Activated CD4-positive, alpha-beta memory T cell treated with anti-CD3 and anti-CD28 coated beads for 36 hours (primary cell): ENCODE results near the gene SERBP1. TPM values are rescaled to one million over a fixed set of nuclear protein-coding genes. Genes with fewer than 3 reads are reported as not detected.
"Not testable (repeated sequence)": the region's sequence is repeated elsewhere in the genome, so short reads cannot be mapped to it uniquely, and the experiment has no call there.

ENCODE experiments used
- CTCF ChIA-PET: fragments of 350-600 bp; sonication (Branson Sonifier 250); formaldehyde crosslinking; loops from one replicate; lab custom pipeline; 2021; ENCODE audit warnings: antibody characterized with exemption, inconsistent platforms; lab: Charles Lee
- POLR2A ChIA-PET: fragments of 350-600 bp; sonication (Branson Sonifier 250); formaldehyde crosslinking; loops from one replicate; lab custom pipeline; 2021; ENCODE audit warnings: antibody characterized with exemption; lab: Charles Lee
- DNase-seq: peaks from one replicate; pipeline ENCODE4 v3.0.0-alpha.2; 2020
- H3K27ac Mint-ChIP-seq: one replicate; pipeline ENCODE4 v1.8.0; 2021; ENCODE audit warnings: mixed read lengths
- H3K27me3 Mint-ChIP-seq: one replicate; pipeline ENCODE4 v1.8.0; 2021; ENCODE audit warnings: mixed read lengths
- H3K36me3 Mint-ChIP-seq: one replicate; pipeline ENCODE4 v1.8.0; 2021; ENCODE audit warnings: mixed read lengths
- H3K4me1 Mint-ChIP-seq: one replicate; pipeline ENCODE4 v1.8.0; 2021; ENCODE audit warnings: low read depth, mixed read lengths
- H3K4me3 Mint-ChIP-seq: one replicate; pipeline ENCODE4 v1.8.0; 2021; ENCODE audit warnings: mild to moderate bottlenecking, mixed read lengths
- H3K9me3 Mint-ChIP-seq: one replicate; pipeline ENCODE4 v1.8.0; 2021; ENCODE audit warnings: mixed read lengths
- intact Hi-C: fragments of 100-400 bp; cut with micrococcal nuclease; formaldehyde crosslinking; loops from one replicate; pipeline ENCODE4 v1.15.1; 2023
- total RNA-seq, 2 experiments: library from RNA; stranded (reverse); gene quantifications; one replicate each; pipeline ENCODE4 v1.2.3, GENCODE V29; 2021

The SERBP1 gene
- total RNA-seq, 2 experiments from 2014 or later: 388 to 398 TPM

GRCh38 chr1:67460676-67461500 lies 30.7 kb upstream of the SERBP1 start:
- Mint-ChIP-seq H3K27me3 (no peaks in the 10 kb centered on the region), H3K36me3 (no peaks in the 10 kb centered on the region), H3K4me3 (no peak overlapping the region), H3K9me3 (no peaks in the 10 kb centered on the region), H3K27ac (no peak overlapping the region), H3K4me1 (no peaks in the 10 kb centered on the region)
- ChIA-PET POLR2A (no interaction called here), CTCF (no interaction called here)
- DNase-seq: no peak
- intact Hi-C loops: no loop called here

- H3K27me3 Mint-ChIP-seq: no peaks in the 10 kb centered on the region
- H3K4me1 Mint-ChIP-seq: no peaks in the 10 kb centered on the region
- no peak overlapping the region for H3K27ac Mint-ChIP-seq
- DNase-seq: no peak
- ChIA-PET POLR2A (no interaction called here), CTCF (no interaction called here)
- intact Hi-C loops: no loop called here
- no peaks in the 10 kb centered on the region for H3K36me3 Mint-ChIP-seq
- no peak overlapping the region for H3K4me3 Mint-ChIP-seq
- no peaks in the 10 kb centered on the region for H3K9me3 Mint-ChIP-seq
These were observed 28.9 kb upstream of the SERBP1 start for GRCh38 chr1:67459068-67459467.

GRCh38 chr1:67458663-67459062 lies 28.5 kb upstream of the SERBP1 start:
- POLR2A ChIA-PET: no interaction called here
- H3K36me3 Mint-ChIP-seq: no peaks in the 10 kb centered on the region
- no peak overlapping the region for H3K27ac Mint-ChIP-seq
- H3K9me3 Mint-ChIP-seq: no peaks in the 10 kb centered on the region
- H3K27me3 Mint-ChIP-seq: no peaks in the 10 kb centered on the region
- no peak overlapping the region for H3K4me3 Mint-ChIP-seq
- H3K4me1 Mint-ChIP-seq: no peaks in the 10 kb centered on the region
- CTCF ChIA-PET: no interaction called here
- intact Hi-C loops: no loop called here
- no peak for DNase-seq

DNA sequence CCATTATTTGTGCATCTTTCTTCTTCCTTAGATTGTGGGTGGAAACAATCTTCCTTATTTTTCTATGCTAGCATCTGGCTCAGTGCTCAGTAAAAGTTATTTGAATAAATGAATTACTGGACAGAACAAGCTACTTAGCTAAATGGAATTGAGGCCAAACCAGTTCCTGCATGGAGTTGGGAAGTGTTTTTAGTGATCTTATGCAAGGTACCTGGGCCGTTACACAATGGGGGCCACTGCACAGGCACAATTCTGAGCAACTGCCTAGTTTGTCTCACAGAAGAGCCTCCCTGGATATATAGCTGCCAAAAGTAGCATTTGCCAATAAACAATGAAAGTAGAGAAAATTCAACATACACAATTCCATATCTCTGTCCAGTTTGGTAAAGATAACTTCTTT lies 27.0 kb upstream of the SERBP1 start:
- Mint-ChIP-seq H3K4me3 (no peak overlapping the region), H3K36me3 (no peaks in the 10 kb centered on the region), H3K4me1 (no peaks in the 10 kb centered on the region), H3K9me3 (no peaks in the 10 kb centered on the region), H3K27me3 (no peaks in the 10 kb centered on the region), H3K27ac (no peak overlapping the region)
- ChIA-PET CTCF (no interaction called here), POLR2A (no interaction called here)
- intact Hi-C loops: no loop called here
- no peak for DNase-seq

DNA sequence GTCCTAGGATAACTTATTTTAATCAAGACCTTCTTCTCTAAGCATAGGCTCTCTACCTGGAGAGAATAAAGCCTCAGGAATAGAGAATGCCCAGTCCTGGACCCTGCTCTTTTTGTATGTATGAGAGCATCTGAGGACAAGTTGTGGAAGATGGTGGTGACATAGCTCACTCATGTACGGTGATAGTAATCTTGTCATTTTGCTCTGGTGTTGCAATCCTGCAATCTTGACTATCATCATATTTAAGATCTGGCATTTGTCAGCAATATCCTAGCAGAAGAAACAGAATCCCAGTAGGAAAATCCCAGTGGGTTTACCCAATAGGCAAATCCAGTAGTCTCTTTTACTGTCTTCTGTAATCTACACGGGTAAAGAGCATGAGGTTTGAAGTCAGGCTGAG lies 21.6 kb upstream of the SERBP1 start:
- H3K27ac Mint-ChIP-seq: no peak overlapping the region
- no peak overlapping the region for H3K4me3 Mint-ChIP-seq
- ChIA-PET POLR2A (no interaction called here), CTCF (no interaction called here)
- DNase-seq: no peak
- H3K4me1 Mint-ChIP-seq: no peaks in the 10 kb centered on the region
- intact Hi-C loops: no loop called here
- no peaks in the 10 kb centered on the region for H3K9me3 Mint-ChIP-seq
- no peaks in the 10 kb centered on the region for H3K27me3 Mint-ChIP-seq
- H3K36me3 Mint-ChIP-seq: no peaks in the 10 kb centered on the region

- intact Hi-C loops: no loop called here
- CTCF ChIA-PET: no interaction called here
These were observed 21.2 kb upstream of the SERBP1 start for GRCh38 chr1:67451356-67451755.

DNA sequence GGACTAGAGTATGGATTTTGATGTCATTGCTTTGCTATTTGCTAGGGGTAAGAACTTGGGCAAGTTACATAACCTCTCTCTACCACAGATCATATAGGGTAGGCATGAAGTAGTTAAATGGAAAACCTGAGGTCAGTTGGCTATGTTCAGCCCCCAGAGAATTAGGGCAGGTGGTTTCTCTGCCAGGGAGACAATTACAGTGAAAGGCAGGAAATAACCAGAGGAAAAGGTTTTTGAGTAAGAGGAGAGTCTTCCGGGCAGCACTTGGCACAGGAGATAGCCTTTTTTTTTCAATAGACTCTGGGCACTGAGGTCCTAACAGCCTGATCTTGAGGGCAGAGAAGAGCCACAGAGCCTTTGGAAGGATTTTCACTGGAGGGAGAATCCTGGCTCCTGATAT lies 16.7 kb upstream of the SERBP1 start:
- CTCF ChIA-PET: interaction anchor here (0.7 kb wide), 1 partner anchor 184 kb away, joined by 3 read pairs; no protein-coding TSS in a partner anchor
- Mint-ChIP-seq H3K27ac (no peak overlapping the region), H3K9me3 (no peaks in the 10 kb centered on the region), H3K4me3 (no peak overlapping the region), H3K36me3 (no peaks in the 10 kb centered on the region), H3K4me1 (peaks cover 2% of the 10 kb centered on the region), H3K27me3 (peaks cover 2% of the 10 kb centered on the region)
- POLR2A ChIA-PET: no interaction called here
- DNase-seq: no peak
- intact Hi-C loops: no loop called here

More at GRCh38 chr1:67451356-67451755, 21.2 kb upstream of the SERBP1 start:
- Mint-ChIP-seq H3K9me3 (no peaks in the 10 kb centered on the region), H3K4me3 (no peak overlapping the region), H3K36me3 (no peaks in the 10 kb centered on the region), H3K4me1 (no peaks in the 10 kb centered on the region), H3K27ac (no peak overlapping the region), H3K27me3 (no peaks in the 10 kb centered on the region)
- POLR2A ChIA-PET: no interaction called here
- no peak for DNase-seq

DNA sequence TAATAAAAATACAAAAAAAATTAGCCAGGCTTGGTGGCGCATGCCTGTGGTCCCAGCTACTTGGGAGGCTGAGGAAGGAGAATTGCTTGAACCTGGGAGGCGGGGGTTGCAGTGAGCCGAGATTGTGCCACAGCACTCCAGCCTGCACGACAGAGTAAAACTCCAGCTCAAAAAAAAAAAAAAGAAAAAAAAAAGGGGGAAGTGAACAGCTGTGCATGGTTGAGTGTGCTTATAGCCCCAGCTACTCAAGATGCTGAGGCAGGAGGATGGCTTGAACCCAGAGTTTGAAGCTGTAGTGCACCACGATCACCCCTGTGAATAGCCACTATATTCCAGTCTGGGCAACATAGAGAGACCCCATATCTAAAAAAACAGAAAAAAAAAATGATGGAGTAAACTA lies 15.8 kb upstream of the SERBP1 start:
- H3K36me3 Mint-ChIP-seq, POLR2A ChIA-PET: not testable (repeated sequence)

DNA sequence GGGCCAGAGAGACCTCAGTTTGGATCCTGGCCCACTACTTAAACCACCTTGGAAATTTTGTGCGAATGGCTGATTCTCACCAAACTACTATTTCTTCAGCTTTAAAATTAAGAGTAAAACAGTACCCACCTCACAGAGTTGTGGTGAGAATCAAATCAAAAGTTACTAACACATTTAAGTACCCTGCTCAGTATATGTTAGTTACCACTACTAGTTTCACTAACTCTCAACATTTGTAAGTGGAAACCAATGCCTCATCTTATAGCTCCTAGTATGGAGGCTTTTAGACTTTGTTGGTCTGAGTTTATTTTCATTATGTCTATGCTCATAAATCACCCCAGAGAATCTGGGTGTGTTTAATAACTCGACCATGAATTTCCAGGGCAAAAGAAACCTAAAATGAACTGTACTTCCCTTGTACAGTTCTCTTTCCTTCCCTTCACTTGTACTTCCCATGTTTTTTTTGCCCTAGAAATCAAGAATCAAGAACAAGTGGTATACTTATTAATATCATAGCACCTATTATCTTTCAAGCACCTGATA lies 11.6 kb upstream of the SERBP1 start:
- H3K27me3 Mint-ChIP-seq: peaks cover 2% of the 10 kb centered on the region
- POLR2A ChIA-PET: interaction anchor here (1.2 kb wide), 2 partner anchors 11 to 109 kb away, joined by 4 to 6 read pairs; no protein-coding TSS in a partner anchor
- H3K36me3 Mint-ChIP-seq: no peaks in the 10 kb centered on the region
- H3K4me3 Mint-ChIP-seq: no peak overlapping the region
- CTCF ChIA-PET: no interaction called here
- H3K9me3 Mint-ChIP-seq: no peaks in the 10 kb centered on the region
- no peak overlapping the region for H3K27ac Mint-ChIP-seq
- intact Hi-C loops: loop anchor here (1.0 kb wide), 1 partner anchor 11 kb away; no protein-coding TSS in a partner anchor
- DNase-seq: no peak
- H3K4me1 Mint-ChIP-seq: peaks cover 12% of the 10 kb centered on the region

More for the DNA sequence above, 15.8 kb upstream of the SERBP1 start:
- intact Hi-C loops, H3K27ac Mint-ChIP-seq, DNase-seq, H3K4me3 Mint-ChIP-seq, H3K9me3 Mint-ChIP-seq, H3K4me1 Mint-ChIP-seq, H3K27me3 Mint-ChIP-seq: not testable (repeated sequence)
- CTCF ChIA-PET: interaction anchor here (0.7 kb wide), 2 partner anchors 183 to 688 kb away, joined by 3 to 4 read pairs; no protein-coding TSS in a partner anchor

DNA sequence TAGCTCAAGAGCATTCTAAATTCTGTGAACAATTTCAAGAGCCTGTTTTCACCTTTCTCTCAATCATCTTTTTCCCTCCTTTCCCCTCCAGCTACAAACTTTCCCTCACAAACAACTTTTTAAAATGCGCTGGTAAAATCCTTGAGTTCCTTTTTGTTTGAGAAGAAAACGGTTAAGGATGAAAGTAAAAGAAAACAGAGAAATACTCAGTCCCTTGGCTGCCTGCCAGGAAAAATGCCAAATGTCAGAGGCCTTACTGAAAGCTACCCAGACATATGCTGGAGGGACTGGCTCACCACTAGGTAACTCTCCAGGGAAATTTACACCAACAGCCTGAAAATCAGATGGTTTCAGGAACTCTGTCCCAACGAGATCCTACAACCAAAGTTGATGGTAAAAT lies 11.0 kb upstream of the SERBP1 start:
- Mint-ChIP-seq H3K4me3 (no peak overlapping the region), H3K9me3 (no peaks in the 10 kb centered on the region), H3K27ac (no peak overlapping the region), H3K36me3 (no peaks in the 10 kb centered on the region), H3K4me1 (peaks cover 12% of the 10 kb centered on the region), H3K27me3 (peaks cover 2% of the 10 kb centered on the region)
- CTCF ChIA-PET: no interaction called here
- peak; percentile 44 for DNase-seq
- POLR2A ChIA-PET: interaction anchor here (1.2 kb wide), 2 partner anchors 10 to 108 kb away, joined by 4 to 6 read pairs; no protein-coding TSS in a partner anchor
- intact Hi-C loops: loop anchor here (1.0 kb wide), 1 partner anchor 10 kb away; no protein-coding TSS in a partner anchor

DNA sequence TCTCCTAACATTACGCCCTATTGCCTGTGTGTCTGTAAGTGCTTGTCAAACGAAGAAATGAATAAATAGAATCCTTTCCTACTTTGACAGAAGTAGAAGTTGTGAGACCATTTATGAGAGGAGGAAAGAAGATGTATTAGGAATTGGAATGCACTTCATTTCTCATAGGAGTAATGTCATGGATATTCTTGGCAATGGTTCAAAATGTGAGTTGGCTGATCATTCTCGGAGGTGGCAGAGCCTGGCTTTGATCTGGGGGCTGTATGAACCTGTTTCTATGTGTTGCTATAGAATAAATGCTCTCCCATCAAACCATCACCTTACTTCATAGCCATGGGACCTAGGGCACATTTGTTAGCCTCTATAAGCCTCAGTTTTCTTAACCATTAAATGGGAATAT lies 10.1 kb upstream of the SERBP1 start:
- Mint-ChIP-seq H3K27me3 (peaks cover 2% of the 10 kb centered on the region), H3K27ac (no peak overlapping the region), H3K4me1 (peaks cover 12% of the 10 kb centered on the region), H3K9me3 (no peaks in the 10 kb centered on the region), H3K4me3 (no peak overlapping the region), H3K36me3 (no peaks in the 10 kb centered on the region)
- POLR2A ChIA-PET: no interaction called here
- no peak for DNase-seq
- intact Hi-C loops: no loop called here
- CTCF ChIA-PET: no interaction called here

DNA sequence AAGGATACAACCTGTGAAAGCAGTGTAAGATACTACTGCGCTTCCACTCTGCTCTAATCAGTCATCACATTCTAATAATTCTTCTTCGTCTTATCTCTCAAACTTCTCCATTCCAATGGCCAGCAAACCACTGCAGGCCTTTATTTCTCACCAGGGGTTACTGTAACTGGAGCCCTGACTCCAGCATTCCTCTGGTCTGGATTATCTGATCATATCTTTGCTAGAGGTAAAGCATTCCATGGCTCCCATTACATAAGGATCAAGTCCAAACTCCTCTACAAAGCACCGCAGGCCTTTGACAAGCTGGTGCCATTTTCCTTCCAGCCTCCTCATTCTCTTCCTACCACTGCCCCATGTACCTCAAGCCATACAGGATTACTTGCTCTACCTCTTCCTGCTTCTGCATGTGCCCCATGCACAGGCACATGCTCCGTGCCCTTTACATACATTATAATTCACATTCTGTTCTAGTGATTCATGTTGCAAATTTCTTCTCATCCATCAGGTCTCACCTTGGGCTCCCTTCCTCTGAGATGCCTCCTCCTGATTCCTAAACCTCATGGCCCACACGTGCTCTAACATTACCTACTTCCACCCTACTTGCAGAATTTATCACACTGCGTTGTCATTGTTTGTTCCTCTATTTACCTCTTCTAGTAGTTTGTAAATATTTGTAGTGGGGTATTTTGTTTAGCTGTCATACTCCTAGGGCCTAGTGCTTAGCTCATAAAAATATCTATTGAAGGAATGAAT lies 9.3 kb upstream of the SERBP1 start:
- H3K4me1 Mint-ChIP-seq: peaks cover 14% of the 10 kb centered on the region
- CTCF ChIA-PET: no interaction called here
- no peak overlapping the region for H3K4me3 Mint-ChIP-seq
- no peak overlapping the region for H3K27ac Mint-ChIP-seq
- POLR2A ChIA-PET: no interaction called here
- no peaks in the 10 kb centered on the region for H3K36me3 Mint-ChIP-seq
- no peak for DNase-seq
- H3K9me3 Mint-ChIP-seq: no peaks in the 10 kb centered on the region
- intact Hi-C loops: loop anchor here (10.0 kb wide), 1 partner anchor 455 kb away; no protein-coding TSS in a partner anchor
- H3K27me3 Mint-ChIP-seq: peaks cover 2% of the 10 kb centered on the region
